ENCODE results near the gene GTF2F2.

GTF2F2 gene

GRCh38 chr13:45310341-45311131 is 190.2 kb downstream of the GTF2F2 start:
- Histone ChIP-seq H3K9me3 (no peaks in the 10 kb centered on the region), H3K27me3 (no peaks in the 10 kb centered on the region), H3K36me3 (no peaks in the 10 kb centered on the region), H3K4me1 (ENCODE audit: control insufficient read depth in 1 of 2, insufficient read depth in 1 of 2, low read depth in 1 of 2, low read length in 1 of 2) (peaks cover 17% of the 10 kb centered on the region in 2 experiments), H3K27ac (no peak overlapping the region), H3K4me3 (ENCODE audit: low read depth in 1 of 2, low read length in 1 of 2) (peak overlapping the region; percentile 55 to 64)
- TF ChIP-seq CTCF (IDR thresholded peaks at IDR 0.05): no peak

- Histone ChIP-seq H3K27ac (no peak overlapping the region), H3K27me3 (no peaks in the 10 kb centered on the region), H3K9me3 (no peaks in the 10 kb centered on the region), H3K36me3 (no peaks in the 10 kb centered on the region), H3K4me1 (ENCODE audit: control insufficient read depth in 1 of 2, insufficient read depth in 1 of 2, low read depth in 1 of 2, low read length in 1 of 2) (peaks cover 11 to 13% of the 10 kb centered on the region in 2 experiments), H3K4me3 (ENCODE audit: low read depth in 1 of 2, low read length in 1 of 2) (no peak overlapping the region)
- TF ChIP-seq CTCF (IDR thresholded peaks at IDR 0.05): no peak
Measured at GRCh38 chr13:45314822-45315221, 194.5 kb downstream of the GTF2F2 start.

- Histone ChIP-seq H3K4me1 (ENCODE audit: control insufficient read depth in 1 of 2, insufficient read depth in 1 of 2, low read depth in 1 of 2, low read length in 1 of 2) (peaks cover 18 to 20% of the 10 kb centered on the region in 2 experiments), H3K9me3 (no peaks in the 10 kb centered on the region), H3K36me3 (no peaks in the 10 kb centered on the region), H3K27ac (no peak overlapping the region), H3K27me3 (no peaks in the 10 kb centered on the region), H3K4me3 (ENCODE audit: low read depth in 1 of 2, low read length in 1 of 2) (no peak overlapping the region)
- no peak for TF ChIP-seq CTCF (IDR thresholded peaks at IDR 0.05)
Measured at GRCh38 chr13:45315520-45316167, 195.3 kb downstream of the GTF2F2 start.

GRCh38 chr13:45316338-45316737 is 196.0 kb downstream of the GTF2F2 start:
- peaks cover 21% of the 10 kb centered on the region in 2 experiments for H3K4me1 ChIP-seq (ENCODE audit: control insufficient read depth in 1 of 2, insufficient read depth in 1 of 2, low read depth in 1 of 2, low read length in 1 of 2)
- no peak overlapping the region for H3K4me3 ChIP-seq (ENCODE audit: low read depth in 1 of 2, low read length in 1 of 2)
- no peak for TF ChIP-seq CTCF (IDR thresholded peaks at IDR 0.05)
- H3K27me3 ChIP-seq: no peaks in the 10 kb centered on the region
- no peaks in the 10 kb centered on the region for H3K36me3 ChIP-seq
- H3K27ac ChIP-seq: no peak overlapping the region
- H3K9me3 ChIP-seq: no peaks in the 10 kb centered on the region

GRCh38 chr13:45316996-45317395 is 196.7 kb downstream of the GTF2F2 start:
- TF ChIP-seq CTCF (IDR thresholded peaks at IDR 0.05): no peak
- no peaks in the 10 kb centered on the region for H3K9me3 ChIP-seq

More at GRCh38 chr13:45316996-45317395, 196.7 kb downstream of the GTF2F2 start:
- H3K27me3 ChIP-seq: no peaks in the 10 kb centered on the region
- no peak overlapping the region for H3K27ac ChIP-seq
- H3K4me3 ChIP-seq (ENCODE audit: low read depth in 1 of 2, low read length in 1 of 2): no peak overlapping the region
- H3K4me1 ChIP-seq (ENCODE audit: control insufficient read depth in 1 of 2, insufficient read depth in 1 of 2, low read depth in 1 of 2, low read length in 1 of 2): peaks cover 21% of the 10 kb centered on the region in 2 experiments
- H3K36me3 ChIP-seq: no peaks in the 10 kb centered on the region

Data from neutrophil (primary cell).